ENCODE measurements around the gene CASK.

Gene CASK

GRCh38 chrX:41761169-41761568, 162.2 kb downstream of the CASK start:
- Histone ChIP-seq H3K9ac (ENCODE audit: low read depth, low read length) (no peak overlapping the region), H3K4me3 (ENCODE audit: low read length) (no peak overlapping the region), H3K27me3 (ENCODE audit: control insufficient read depth, insufficient read depth, low read length) (peaks cover 4% of the 10 kb centered on the region), H3K9me3 (replicated peaks; ENCODE audit: low read length) (no peaks in the 10 kb centered on the region), H3K4me2 (ENCODE audit: low read length) (no peak overlapping the region), H3K4me1 (ENCODE audit: control insufficient read depth, insufficient read depth, low read length) (no peaks in the 10 kb centered on the region), H3K36me3 (ENCODE audit: insufficient read depth, low read length) (no peaks in the 10 kb centered on the region)

- H3K36me3 ChIP-seq (ENCODE audit: insufficient read depth, low read length): no peaks in the 10 kb centered on the region
- no peak overlapping the region for H3K4me2 ChIP-seq (ENCODE audit: low read length)
- no peaks in the 10 kb centered on the region for H3K4me1 ChIP-seq (ENCODE audit: control insufficient read depth, insufficient read depth, low read length)
- H3K4me3 ChIP-seq (ENCODE audit: low read length): no peak overlapping the region
- no peaks in the 10 kb centered on the region for H3K9me3 ChIP-seq (replicated peaks; ENCODE audit: low read length)
- peaks cover 4% of the 10 kb centered on the region for H3K27me3 ChIP-seq (ENCODE audit: control insufficient read depth, insufficient read depth, low read length)
- no peak overlapping the region for H3K9ac ChIP-seq (ENCODE audit: low read depth, low read length)
These were observed 163.5 kb downstream of the CASK start for GRCh38 chrX:41759817-41760216.

- Histone ChIP-seq H3K4me3 (ENCODE audit: low read length) (no peak overlapping the region), H3K9ac (ENCODE audit: low read depth, low read length) (no peak overlapping the region), H3K9me3 (replicated peaks; ENCODE audit: low read length) (no peaks in the 10 kb centered on the region), H3K4me2 (ENCODE audit: low read length) (no peak overlapping the region), H3K4me1 (ENCODE audit: control insufficient read depth, insufficient read depth, low read length) (no peaks in the 10 kb centered on the region), H3K36me3 (ENCODE audit: insufficient read depth, low read length) (no peaks in the 10 kb centered on the region), H3K27me3 (ENCODE audit: control insufficient read depth, insufficient read depth, low read length) (peaks cover 4% of the 10 kb centered on the region)
These were observed 165.0 kb downstream of the CASK start for GRCh38 chrX:41758401-41758800.

GRCh38 chrX:41750716-41751115, 172.6 kb downstream of the CASK start:
- H3K4me2 ChIP-seq (ENCODE audit: low read length): no peak overlapping the region
- H3K9ac ChIP-seq (ENCODE audit: low read depth, low read length): no peak overlapping the region
- no peaks in the 10 kb centered on the region for H3K27me3 ChIP-seq (ENCODE audit: control insufficient read depth, insufficient read depth, low read length)
- H3K36me3 ChIP-seq (ENCODE audit: insufficient read depth, low read length): no peaks in the 10 kb centered on the region
- H3K9me3 ChIP-seq (replicated peaks; ENCODE audit: low read length): no peaks in the 10 kb centered on the region
- no peaks in the 10 kb centered on the region for H3K4me1 ChIP-seq (ENCODE audit: control insufficient read depth, insufficient read depth, low read length)
- no peak overlapping the region for H3K4me3 ChIP-seq (ENCODE audit: low read length)

- no peak overlapping the region for H3K4me3 ChIP-seq (ENCODE audit: low read length)
- no peak overlapping the region for H3K4me2 ChIP-seq (ENCODE audit: low read length)
- H3K27me3 ChIP-seq (ENCODE audit: control insufficient read depth, insufficient read depth, low read length): no peaks in the 10 kb centered on the region
- H3K9me3 ChIP-seq (replicated peaks; ENCODE audit: low read length): no peaks in the 10 kb centered on the region
- no peak overlapping the region for H3K9ac ChIP-seq (ENCODE audit: low read depth, low read length)
- H3K36me3 ChIP-seq (ENCODE audit: insufficient read depth, low read length): no peaks in the 10 kb centered on the region
- H3K4me1 ChIP-seq (ENCODE audit: control insufficient read depth, insufficient read depth, low read length): peaks cover 7% of the 10 kb centered on the region
These were observed 183.5 kb downstream of the CASK start for GRCh38 chrX:41739871-41740270.

GRCh38 chrX:41737065-41737464, 186.3 kb downstream of the CASK start:
- no peaks in the 10 kb centered on the region for H3K36me3 ChIP-seq (ENCODE audit: insufficient read depth, low read length)
- no peaks in the 10 kb centered on the region for H3K27me3 ChIP-seq (ENCODE audit: control insufficient read depth, insufficient read depth, low read length)
- no peak overlapping the region for H3K4me2 ChIP-seq (ENCODE audit: low read length)
- no peak overlapping the region for H3K4me3 ChIP-seq (ENCODE audit: low read length)
- H3K9me3 ChIP-seq (replicated peaks; ENCODE audit: low read length): no peaks in the 10 kb centered on the region
- no peak overlapping the region for H3K9ac ChIP-seq (ENCODE audit: low read depth, low read length)
- H3K4me1 ChIP-seq (ENCODE audit: control insufficient read depth, insufficient read depth, low read length): peaks cover 7% of the 10 kb centered on the region

GRCh38 chrX:41734530-41734929, 188.8 kb downstream of the CASK start:
- no peak overlapping the region for H3K4me3 ChIP-seq (ENCODE audit: low read length)
- no peak overlapping the region for H3K4me2 ChIP-seq (ENCODE audit: low read length)
- H3K36me3 ChIP-seq (ENCODE audit: insufficient read depth, low read length): no peaks in the 10 kb centered on the region
- no peak overlapping the region for H3K9ac ChIP-seq (ENCODE audit: low read depth, low read length)
- peaks cover 7% of the 10 kb centered on the region for H3K4me1 ChIP-seq (ENCODE audit: control insufficient read depth, insufficient read depth, low read length)
- H3K9me3 ChIP-seq (replicated peaks; ENCODE audit: low read length): no peaks in the 10 kb centered on the region
- H3K27me3 ChIP-seq (ENCODE audit: control insufficient read depth, insufficient read depth, low read length): no peaks in the 10 kb centered on the region

GRCh38 chrX:41733939-41734338, 189.4 kb downstream of the CASK start:
- H3K4me3 ChIP-seq (ENCODE audit: low read length): no peak overlapping the region
- no peaks in the 10 kb centered on the region for H3K27me3 ChIP-seq (ENCODE audit: control insufficient read depth, insufficient read depth, low read length)
- H3K36me3 ChIP-seq (ENCODE audit: insufficient read depth, low read length): no peaks in the 10 kb centered on the region
- peaks cover 7% of the 10 kb centered on the region for H3K4me1 ChIP-seq (ENCODE audit: control insufficient read depth, insufficient read depth, low read length)
- no peaks in the 10 kb centered on the region for H3K9me3 ChIP-seq (replicated peaks; ENCODE audit: low read length)
- no peak overlapping the region for H3K9ac ChIP-seq (ENCODE audit: low read depth, low read length)
- H3K4me2 ChIP-seq (ENCODE audit: low read length): no peak overlapping the region

GRCh38 chrX:41732260-41732659, 191.1 kb downstream of the CASK start:
- no peak overlapping the region for H3K4me3 ChIP-seq (ENCODE audit: low read length)
- no peaks in the 10 kb centered on the region for H3K9me3 ChIP-seq (replicated peaks; ENCODE audit: low read length)
- H3K4me1 ChIP-seq (ENCODE audit: control insufficient read depth, insufficient read depth, low read length): peaks cover 6% of the 10 kb centered on the region

GRCh38 chrX:41730081-41730480, 193.3 kb downstream of the CASK start:
- H3K4me3 ChIP-seq (ENCODE audit: low read length): no peak overlapping the region
- H3K9me3 ChIP-seq (replicated peaks; ENCODE audit: low read length): no peaks in the 10 kb centered on the region
- H3K4me2 ChIP-seq (ENCODE audit: low read length): no peak overlapping the region
- no peak overlapping the region for H3K9ac ChIP-seq (ENCODE audit: low read depth, low read length)
- H3K36me3 ChIP-seq (ENCODE audit: insufficient read depth, low read length): no peaks in the 10 kb centered on the region
- H3K27me3 ChIP-seq (ENCODE audit: control insufficient read depth, insufficient read depth, low read length): no peaks in the 10 kb centered on the region
- H3K4me1 ChIP-seq (ENCODE audit: control insufficient read depth, insufficient read depth, low read length): no peaks in the 10 kb centered on the region

More at GRCh38 chrX:41732260-41732659, 191.1 kb downstream of the CASK start:
- Histone ChIP-seq H3K27me3 (ENCODE audit: control insufficient read depth, insufficient read depth, low read length) (no peaks in the 10 kb centered on the region), H3K36me3 (ENCODE audit: insufficient read depth, low read length) (no peaks in the 10 kb centered on the region), H3K9ac (ENCODE audit: low read depth, low read length) (no peak overlapping the region), H3K4me2 (ENCODE audit: low read length) (no peak overlapping the region)

GRCh38 chrX:41728125-41728524, 195.2 kb downstream of the CASK start:
- Histone ChIP-seq H3K4me2 (ENCODE audit: low read length) (no peak overlapping the region), H3K4me1 (ENCODE audit: control insufficient read depth, insufficient read depth, low read length) (no peaks in the 10 kb centered on the region), H3K27me3 (ENCODE audit: control insufficient read depth, insufficient read depth, low read length) (no peaks in the 10 kb centered on the region), H3K9ac (ENCODE audit: low read depth, low read length) (no peak overlapping the region), H3K9me3 (replicated peaks; ENCODE audit: low read length) (no peaks in the 10 kb centered on the region), H3K36me3 (ENCODE audit: insufficient read depth, low read length) (no peaks in the 10 kb centered on the region), H3K4me3 (ENCODE audit: low read length) (no peak overlapping the region)

- Histone ChIP-seq H3K9ac (ENCODE audit: low read depth, low read length) (no peak within 1 kb of the TSS), H3K27me3 (ENCODE audit: control insufficient read depth, insufficient read depth, low read length) (no peaks in the 10 kb centered on the region), H3K9me3 (replicated peaks; ENCODE audit: low read length) (peaks cover 3% of the 10 kb centered on the region), H3K4me3 (ENCODE audit: low read length) (no peak within 1 kb of the TSS), H3K4me2 (ENCODE audit: low read length) (peak within 1 kb of the TSS; percentile 3), H3K4me1 (ENCODE audit: control insufficient read depth, insufficient read depth, low read length) (no peaks in the 10 kb centered on the region), H3K36me3 (ENCODE audit: insufficient read depth, low read length) (no peaks in the 10 kb centered on the region)
These were observed 199.5 kb downstream of the CASK start, which contains the start of gene GPR82 for GRCh38 chrX:41723826-41724225. Gene GPR82 (plus strand): TSS chrX:41724181. CDS start chrX:41727027, 2,846 bp downstream.
